Cardiac muscle cell (in vitro differentiated cells and primary cell): ENCODE results near the gene SCTR. TPM values are rescaled to one million over a fixed set of nuclear protein-coding genes. Genes with fewer than 3 reads are reported as not detected.

ENCODE experiments used
- DNase-seq, 2 donors: peaks; one replicate each; pipeline versions ENCODE4 v3.0.0 to v3.0.0-alpha.2; 2010 to 2017; ENCODE audit warnings: low read depth in 1 of 2, low spot score in 1 of 2
- H3K27ac ChIP-seq: fragments of 200-600 bp; sonication (generic); 2 replicates; pipeline ENCODE4 v1.5.1; 2016
- H3K27me3 ChIP-seq: fragments of 200-600 bp; sonication (generic); 2 replicates; pipeline ENCODE4 v1.6.0; 2016; ENCODE audit warnings: control low read depth
- H3K36me3 ChIP-seq: fragments of 200-600 bp; sonication (generic); 2 replicates; pipeline ENCODE4 v1.5.1; 2016; ENCODE audit warnings: control low read depth
- H3K4me1 ChIP-seq: fragments of 200-600 bp; sonication (generic); 2 replicates; pipeline ENCODE4 v1.8.1; 2017; ENCODE audit warnings: low read depth, mild to moderate bottlenecking, mixed run types
- H3K4me3 ChIP-seq: fragments of 200-600 bp; sonication (generic); 2 replicates; pipeline ENCODE4 v1.5.1; 2016; ENCODE audit warnings: mild to moderate bottlenecking
- H3K9me3 ChIP-seq: fragments of 200-600 bp; sonication (generic); 2 replicates; pipeline ENCODE4 v1.5.1; 2017; ENCODE audit warnings: low read depth, mild to moderate bottlenecking, control low read depth
- CTCF ChIP-seq: IDR thresholded peaks from 2 replicates; pipeline ENCODE4 v1.5.1; 2012; ENCODE audit warnings: low read depth, mild to moderate bottlenecking, low read length
- polyA plus RNA-seq: library from polyadenylated mRNA; unstranded; fragments of >200 nt; fragmentation: Nextera tagmentation; extraction: Ambion mirVana; gene quantifications from 2 replicates; pipeline ENCODE4 v1.2.1, GENCODE V29; 2016
- total RNA-seq: library from RNA; depleted of rRNA; stranded (reverse); fragments of >200 nt; gene quantifications from 2 replicates; pipeline ENCODE4 v1.2.3, GENCODE V29; 2016

Gene SCTR
- total and polyA plus RNA-seq, 2 experiments from 2014 or later: 0.09 TPM; not detected in 1

- Histone ChIP-seq H3K36me3 (no peaks in the 10 kb centered on the region), H3K9me3 (no peaks in the 10 kb centered on the region), H3K27me3 (no peaks in the 10 kb centered on the region), H3K4me3 (no peak overlapping the region), H3K4me1 (no peaks in the 10 kb centered on the region), H3K27ac (no peak overlapping the region)
- DNase-seq: no peak
- no peak for TF ChIP-seq CTCF
These were observed 12.4 kb upstream of the SCTR start for GRCh38 chr2:119536707-119537106.

DNA sequence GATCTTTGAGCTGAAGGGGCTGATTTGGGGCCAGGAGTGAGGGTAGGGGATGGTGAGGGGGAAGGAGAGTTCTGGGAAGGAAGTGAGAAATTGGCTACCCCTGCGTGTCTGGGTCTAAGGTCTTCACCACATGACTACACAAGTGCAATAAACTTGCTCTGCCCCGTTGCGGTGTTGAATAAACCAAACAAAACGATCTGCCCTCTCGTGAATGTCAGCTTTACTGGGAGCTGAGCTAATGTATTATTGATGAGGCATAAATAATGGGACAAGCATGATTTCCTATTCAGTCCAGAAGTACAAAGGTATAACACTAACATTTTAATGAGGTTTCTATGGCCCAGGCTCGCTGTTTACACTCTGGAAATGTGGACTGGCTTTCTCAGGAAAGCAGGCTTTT, 11.9 kb upstream of the SCTR start:
- Histone ChIP-seq H3K36me3 (no peaks in the 10 kb centered on the region), H3K27me3 (no peaks in the 10 kb centered on the region), H3K9me3 (no peaks in the 10 kb centered on the region), H3K4me1 (no peaks in the 10 kb centered on the region), H3K4me3 (no peak overlapping the region), H3K27ac (no peak overlapping the region)
- TF ChIP-seq CTCF: no peak
- no peak for DNase-seq

GRCh38 chr2:119533560-119533959, 9.3 kb upstream of the SCTR start:
- no peaks in the 10 kb centered on the region for H3K4me1 ChIP-seq
- no peak for TF ChIP-seq CTCF
- H3K4me3 ChIP-seq: no peak overlapping the region
- no peak for DNase-seq
- no peaks in the 10 kb centered on the region for H3K9me3 ChIP-seq
- no peak overlapping the region for H3K27ac ChIP-seq
- no peaks in the 10 kb centered on the region for H3K36me3 ChIP-seq
- H3K27me3 ChIP-seq: no peaks in the 10 kb centered on the region

- Histone ChIP-seq H3K4me3 (no peak overlapping the region), H3K27ac (no peak overlapping the region), H3K4me1 (no peaks in the 10 kb centered on the region), H3K36me3 (no peaks in the 10 kb centered on the region), H3K9me3 (no peaks in the 10 kb centered on the region), H3K27me3 (no peaks in the 10 kb centered on the region)
- no peak for DNase-seq
- no peak for TF ChIP-seq CTCF
These were observed 7.0 kb upstream of the SCTR start for GRCh38 chr2:119531292-119531691.

DNA sequence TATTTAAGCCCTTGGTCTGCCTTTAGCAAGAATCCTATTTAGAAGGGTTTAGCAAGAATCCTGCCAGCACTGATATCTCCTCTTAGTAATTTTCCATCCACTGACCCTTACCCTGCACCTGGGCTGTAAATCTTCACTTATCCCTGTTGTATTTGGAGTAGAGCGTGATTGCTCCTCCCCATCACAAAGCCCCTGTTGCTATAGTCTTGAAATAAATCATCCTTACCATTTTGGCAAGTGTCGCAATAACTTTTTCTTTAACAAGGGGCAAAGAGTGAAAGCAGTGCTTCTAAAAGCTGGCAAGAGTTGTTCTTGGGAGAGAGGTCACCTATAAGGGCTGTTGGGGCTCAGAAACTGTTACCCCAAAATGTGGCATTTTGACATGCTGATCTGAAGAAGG, 3.7 kb upstream of the SCTR start:
- Histone ChIP-seq H3K9me3 (no peaks in the 10 kb centered on the region), H3K27me3 (peaks cover 31% of the 10 kb centered on the region), H3K27ac (no peak overlapping the region), H3K36me3 (no peaks in the 10 kb centered on the region), H3K4me1 (no peaks in the 10 kb centered on the region), H3K4me3 (no peak overlapping the region)
- no peak for DNase-seq
- no peak for TF ChIP-seq CTCF

DNA sequence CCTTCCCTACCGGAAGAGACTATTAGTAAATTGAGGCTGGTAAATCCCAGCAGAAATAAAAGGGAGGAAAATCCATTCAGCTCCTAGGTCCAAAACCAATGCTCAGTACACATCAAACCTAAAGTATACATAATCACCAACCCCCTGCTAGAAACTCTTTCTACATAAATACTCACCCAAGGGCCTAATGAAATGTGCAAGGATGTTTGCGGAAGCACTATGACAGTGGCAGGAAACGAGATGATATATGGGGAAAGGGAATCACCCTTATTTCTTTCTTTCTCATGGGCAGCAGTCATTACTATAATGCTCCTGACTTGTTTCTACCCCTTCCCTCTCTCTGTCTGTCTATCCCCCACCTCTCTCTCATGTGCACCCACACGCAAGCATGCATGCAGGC, 1.3 kb upstream of the SCTR start:
- Histone ChIP-seq H3K27me3 (peaks cover 54% of the 10 kb centered on the region), H3K27ac (no peak overlapping the region), H3K4me3 (no peak overlapping the region), H3K4me1 (no peaks in the 10 kb centered on the region), H3K9me3 (no peaks in the 10 kb centered on the region), H3K36me3 (no peaks in the 10 kb centered on the region)
- DNase-seq: no peak
- TF ChIP-seq CTCF: no peak
